ENCODE data around the gene GPC3.

GRCh38 chrX:134004084-134004483 is 18.7 kb upstream of the GPC3 start:
- no peak for TF ChIP-seq POLR2A (IDR thresholded peaks at IDR 0.05; ENCODE audit: low read depth)
- no peak for TF ChIP-seq POLR2AphosphoS5 (IDR thresholded peaks at IDR 0.05)
- TF ChIP-seq CTCF (IDR thresholded peaks at IDR 0.05): no peak

Data from esophagus muscularis mucosa (tissue), 3 donors.